COLO829 (cell line): ENCODE measurements around the gene TTC38.

Experiments used
- DNase-seq: peaks from one replicate; pipeline ENCODE4 v3.0.0; 2012; ENCODE audit warnings: low spot score

The TTC38 gene

GRCh38 chr22:46329616-46330015 lies 61.8 kb downstream of the TTC38 start:
- DNase-seq = no peak

- DNase-seq = no peak
Observed at GRCh38 chr22:46330426-46330825, 62.6 kb downstream of the TTC38 start.

- DNase-seq = no peak
Observed at GRCh38 chr22:46331496-46331895, 63.7 kb downstream of the TTC38 start.

DNA sequence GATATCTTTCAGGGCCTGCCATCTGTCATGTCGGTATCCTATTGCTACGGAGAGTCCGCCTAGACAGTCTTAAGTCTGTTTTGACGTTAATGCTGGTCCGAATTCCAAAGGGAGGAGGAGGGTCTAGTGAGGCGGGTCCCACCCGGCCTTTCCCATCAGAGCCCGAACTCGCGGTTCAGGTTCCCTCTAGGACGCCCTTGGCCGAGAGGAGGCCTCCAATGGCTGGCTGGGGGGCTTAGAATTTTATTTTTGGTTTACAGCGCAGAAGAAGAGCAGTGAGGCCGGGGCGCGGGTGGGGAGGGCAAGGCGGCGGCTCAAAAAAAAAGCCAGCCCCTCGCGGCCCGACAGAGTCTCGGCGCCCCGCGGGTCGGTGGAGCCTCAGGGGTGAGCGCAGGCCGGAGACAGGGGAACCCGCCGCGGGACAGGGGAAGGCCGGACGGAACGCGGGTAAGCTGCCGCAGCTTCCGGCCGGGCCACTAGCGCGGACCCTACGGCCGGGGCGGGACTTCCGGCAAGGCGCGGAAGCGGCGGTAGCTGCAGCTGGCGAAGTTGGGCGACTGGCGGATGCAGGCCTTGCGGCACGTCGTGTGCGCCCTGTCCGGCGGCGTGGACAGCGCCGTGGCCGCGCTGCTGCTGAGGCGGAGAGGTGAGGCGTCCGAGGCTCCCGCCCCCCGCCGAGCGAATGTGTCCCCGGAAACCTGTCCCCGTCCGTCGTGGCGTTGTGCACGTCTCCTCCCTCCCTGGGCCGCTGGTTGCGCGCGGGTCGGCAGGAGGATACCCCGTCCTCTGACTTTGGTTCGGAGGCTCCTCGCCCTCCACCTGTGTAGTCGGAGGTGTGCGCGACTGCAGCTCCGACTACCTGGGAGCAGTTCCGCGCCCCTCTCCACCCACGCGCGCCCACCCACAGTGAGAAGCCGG lies 67.7 kb downstream of the TTC38 start, which contains the start of gene TRMU:
Gene TRMU, plus strand, starts transcription at position 514 of the 918 bp plus-strand sequence. Its CDS starts 51 bp downstream, at position 565.
- DNase-seq = peak; percentile 93

DNA sequence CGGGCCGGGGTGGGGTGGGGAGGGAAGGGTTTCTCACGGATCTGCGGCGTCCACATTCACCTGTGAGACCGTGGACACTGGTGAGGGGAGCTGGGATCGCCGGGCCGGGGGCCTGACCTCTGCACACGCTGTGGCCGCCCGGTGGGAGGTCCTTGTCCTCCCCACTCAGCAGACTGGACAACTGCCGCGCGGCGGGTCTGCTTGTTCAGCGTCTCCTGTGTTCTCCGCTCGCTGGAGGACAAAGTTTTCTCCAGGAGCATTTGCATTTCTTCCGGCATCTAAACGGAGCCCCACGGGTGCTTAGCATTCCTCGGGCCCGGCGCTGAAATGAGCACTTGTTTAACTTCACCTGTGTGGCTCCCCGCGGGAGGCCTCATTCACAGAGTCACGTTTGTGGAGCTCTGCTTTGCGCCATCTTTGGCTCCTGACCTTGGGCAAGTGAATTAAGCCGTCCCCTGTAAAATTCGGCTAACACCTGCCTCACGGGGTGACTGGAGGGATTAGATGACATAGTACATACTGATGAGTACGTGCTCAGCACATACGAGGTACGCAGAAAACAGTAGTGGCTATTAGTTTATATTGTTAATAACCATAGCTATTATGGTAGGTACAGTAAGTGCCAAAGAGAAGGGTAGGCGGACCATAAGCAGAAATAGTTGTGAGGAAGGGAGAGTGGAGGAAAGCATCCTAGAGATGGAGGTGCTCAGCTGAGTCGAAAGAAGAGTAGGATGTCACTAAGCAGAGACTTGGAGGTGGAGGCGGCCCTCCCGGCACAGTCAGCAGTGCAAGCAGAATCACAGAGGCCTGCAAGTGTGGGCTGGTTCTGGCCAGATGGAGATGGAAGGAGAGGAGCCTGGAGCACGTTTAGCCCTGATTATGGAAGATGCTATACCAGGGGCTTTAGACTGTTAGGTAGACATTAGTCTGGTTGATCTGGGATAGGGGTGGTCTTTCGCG lies 68.6 kb downstream of the TTC38 start:
- DNase-seq = no peak

DNA sequence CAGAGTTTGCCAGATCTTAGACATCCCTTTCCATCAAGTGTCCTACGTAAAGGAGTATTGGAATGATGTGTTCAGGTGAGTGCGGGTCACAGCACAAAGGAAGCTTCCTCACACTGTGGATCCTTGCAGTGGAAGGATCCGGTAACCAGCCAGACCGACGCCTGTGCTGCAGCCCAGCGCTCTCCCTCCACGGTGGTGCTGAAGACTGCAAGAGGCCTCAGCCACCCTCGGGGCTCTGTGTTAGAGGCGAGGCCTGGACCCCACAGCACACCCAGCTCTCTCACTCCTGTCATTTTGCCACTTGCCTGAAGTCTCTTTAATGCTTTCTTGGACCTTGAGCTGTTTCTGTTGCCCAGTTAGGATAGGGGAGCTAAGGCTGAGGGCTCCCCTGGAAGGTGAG lies 70.1 kb downstream of the TTC38 start:
- DNase-seq = no peak

- DNase-seq = no peak
Observed at GRCh38 chr22:46338636-46339035, 70.8 kb downstream of the TTC38 start.

GRCh38 chr22:46339956-46340355 lies 72.1 kb downstream of the TTC38 start:
- no peak for DNase-seq

GRCh38 chr22:46340676-46341075 lies 72.9 kb downstream of the TTC38 start:
- DNase-seq = no peak
